Uterus (tissue), 2 donors: ENCODE results near the gene ZNF474.

Source experiments
- POLR2A ChIP-seq, 2 donors: fragments of 450-650 bp; IDR thresholded peaks; one replicate each; pipeline ENCODE4 v1.6.1; 2016; ENCODE audit warnings: antibody characterized with exemption in 2 of 2, mild to moderate bottlenecking in 1 of 2, moderate library complexity in 1 of 2
- TF ChIP-seq, protein P1 (sequence below), 4 experiments: fragments of 200-600 bp in 2 of 4; fragments of 450-650 bp in 2 of 4; sonication (generic) in 2 of 4; IDR thresholded peaks; one replicate each; pipeline ENCODE4 v1.5.1; 2016 to 2019; ENCODE audit warnings: antibody characterized with exemption in 4 of 4, mild to moderate bottlenecking in 2 of 4, moderate library complexity in 1 of 4

DNA sequence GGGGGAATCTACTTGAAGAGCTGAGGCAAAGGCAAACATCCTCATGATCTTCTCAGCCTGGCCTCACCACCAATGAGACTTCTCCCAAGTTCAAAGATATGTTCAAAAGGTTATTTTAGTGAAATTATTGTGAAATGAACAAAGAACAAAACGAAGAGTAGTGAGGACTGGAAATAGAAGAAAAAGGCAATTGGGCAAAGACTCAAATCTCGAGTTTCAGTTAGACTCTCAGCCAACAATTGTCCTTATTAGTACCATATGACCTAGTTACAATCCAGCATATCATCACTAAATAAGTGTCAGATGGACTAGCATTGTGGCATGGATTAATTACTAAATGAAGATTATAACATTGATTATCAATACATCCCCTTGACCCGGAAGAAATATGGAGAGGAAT lies 9.0 kb downstream of the ZNF474 start:
- TF ChIP-seq, protein P1, sequence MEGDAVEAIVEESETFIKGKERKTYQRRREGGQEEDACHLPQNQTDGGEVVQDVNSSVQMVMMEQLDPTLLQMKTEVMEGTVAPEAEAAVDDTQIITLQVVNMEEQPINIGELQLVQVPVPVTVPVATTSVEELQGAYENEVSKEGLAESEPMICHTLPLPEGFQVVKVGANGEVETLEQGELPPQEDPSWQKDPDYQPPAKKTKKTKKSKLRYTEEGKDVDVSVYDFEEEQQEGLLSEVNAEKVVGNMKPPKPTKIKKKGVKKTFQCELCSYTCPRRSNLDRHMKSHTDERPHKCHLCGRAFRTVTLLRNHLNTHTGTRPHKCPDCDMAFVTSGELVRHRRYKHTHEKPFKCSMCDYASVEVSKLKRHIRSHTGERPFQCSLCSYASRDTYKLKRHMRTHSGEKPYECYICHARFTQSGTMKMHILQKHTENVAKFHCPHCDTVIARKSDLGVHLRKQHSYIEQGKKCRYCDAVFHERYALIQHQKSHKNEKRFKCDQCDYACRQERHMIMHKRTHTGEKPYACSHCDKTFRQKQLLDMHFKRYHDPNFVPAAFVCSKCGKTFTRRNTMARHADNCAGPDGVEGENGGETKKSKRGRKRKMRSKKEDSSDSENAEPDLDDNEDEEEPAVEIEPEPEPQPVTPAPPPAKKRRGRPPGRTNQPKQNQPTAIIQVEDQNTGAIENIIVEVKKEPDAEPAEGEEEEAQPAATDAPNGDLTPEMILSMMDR (IDR thresholded peaks at IDR 0.05), result no peak
- no peak for TF ChIP-seq POLR2A (IDR thresholded peaks at IDR 0.05)
